ENCODE measurements around the gene FXYD7.

The FXYD7 gene

DNA sequence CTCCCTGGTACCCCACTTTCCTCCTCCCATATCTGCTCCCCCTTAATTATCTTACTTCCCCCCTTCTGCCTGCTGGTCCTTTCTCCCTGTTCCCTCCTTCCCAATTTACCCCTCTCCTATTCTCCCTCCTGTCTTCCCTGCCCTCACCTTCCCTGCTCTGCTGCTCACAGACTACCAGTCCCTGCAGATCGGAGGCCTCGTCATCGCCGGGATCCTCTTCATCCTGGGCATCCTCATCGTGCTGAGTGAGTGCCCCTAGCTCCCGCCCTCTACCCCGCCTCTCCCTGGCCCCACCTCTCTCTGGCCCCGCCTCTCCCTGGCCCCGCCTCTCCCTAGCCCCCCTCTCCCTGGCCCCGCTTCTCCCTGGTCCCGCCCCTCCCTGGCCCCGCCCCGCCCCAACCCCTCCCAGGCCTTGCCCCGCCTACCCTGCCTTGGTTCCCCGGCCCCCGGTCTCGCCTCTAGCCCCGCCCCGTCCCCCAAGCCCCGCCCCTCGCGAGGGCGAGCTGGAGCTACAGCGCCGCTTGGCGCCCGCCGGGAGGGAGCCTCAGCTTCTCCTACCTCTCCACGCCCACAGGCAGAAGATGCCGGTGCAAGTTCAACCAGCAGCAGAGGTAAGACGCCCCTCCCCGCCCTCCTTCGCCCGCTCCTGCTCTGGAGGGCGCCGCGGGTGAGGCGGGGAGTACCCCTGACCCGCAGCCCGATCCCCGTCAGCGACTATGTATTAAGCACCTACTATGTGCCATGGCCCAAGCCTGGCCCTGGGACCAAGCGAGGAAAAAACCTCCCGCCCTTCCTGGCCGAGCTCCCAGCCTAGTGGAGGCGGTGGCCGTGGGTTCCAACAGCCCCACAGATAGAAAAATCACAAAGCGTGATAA lies 1.9 kb upstream of the FXYD7 start:
- TF ChIP-seq, protein P1, sequence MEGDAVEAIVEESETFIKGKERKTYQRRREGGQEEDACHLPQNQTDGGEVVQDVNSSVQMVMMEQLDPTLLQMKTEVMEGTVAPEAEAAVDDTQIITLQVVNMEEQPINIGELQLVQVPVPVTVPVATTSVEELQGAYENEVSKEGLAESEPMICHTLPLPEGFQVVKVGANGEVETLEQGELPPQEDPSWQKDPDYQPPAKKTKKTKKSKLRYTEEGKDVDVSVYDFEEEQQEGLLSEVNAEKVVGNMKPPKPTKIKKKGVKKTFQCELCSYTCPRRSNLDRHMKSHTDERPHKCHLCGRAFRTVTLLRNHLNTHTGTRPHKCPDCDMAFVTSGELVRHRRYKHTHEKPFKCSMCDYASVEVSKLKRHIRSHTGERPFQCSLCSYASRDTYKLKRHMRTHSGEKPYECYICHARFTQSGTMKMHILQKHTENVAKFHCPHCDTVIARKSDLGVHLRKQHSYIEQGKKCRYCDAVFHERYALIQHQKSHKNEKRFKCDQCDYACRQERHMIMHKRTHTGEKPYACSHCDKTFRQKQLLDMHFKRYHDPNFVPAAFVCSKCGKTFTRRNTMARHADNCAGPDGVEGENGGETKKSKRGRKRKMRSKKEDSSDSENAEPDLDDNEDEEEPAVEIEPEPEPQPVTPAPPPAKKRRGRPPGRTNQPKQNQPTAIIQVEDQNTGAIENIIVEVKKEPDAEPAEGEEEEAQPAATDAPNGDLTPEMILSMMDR (IDR thresholded peaks at IDR 0.05; ENCODE audit: extremely low read depth, insufficient read depth, missing control alignments), result peak; percentile 64
- in situ Hi-C loops (cut with MboI; ENCODE audit: low pct_unique_long_range_greater_than_20kb, low sequenced_read_pairs, unreplicated experiment), result no loop called here
- DNase-seq (ENCODE audit: low spot score), result peak; percentile 100

DNA sequence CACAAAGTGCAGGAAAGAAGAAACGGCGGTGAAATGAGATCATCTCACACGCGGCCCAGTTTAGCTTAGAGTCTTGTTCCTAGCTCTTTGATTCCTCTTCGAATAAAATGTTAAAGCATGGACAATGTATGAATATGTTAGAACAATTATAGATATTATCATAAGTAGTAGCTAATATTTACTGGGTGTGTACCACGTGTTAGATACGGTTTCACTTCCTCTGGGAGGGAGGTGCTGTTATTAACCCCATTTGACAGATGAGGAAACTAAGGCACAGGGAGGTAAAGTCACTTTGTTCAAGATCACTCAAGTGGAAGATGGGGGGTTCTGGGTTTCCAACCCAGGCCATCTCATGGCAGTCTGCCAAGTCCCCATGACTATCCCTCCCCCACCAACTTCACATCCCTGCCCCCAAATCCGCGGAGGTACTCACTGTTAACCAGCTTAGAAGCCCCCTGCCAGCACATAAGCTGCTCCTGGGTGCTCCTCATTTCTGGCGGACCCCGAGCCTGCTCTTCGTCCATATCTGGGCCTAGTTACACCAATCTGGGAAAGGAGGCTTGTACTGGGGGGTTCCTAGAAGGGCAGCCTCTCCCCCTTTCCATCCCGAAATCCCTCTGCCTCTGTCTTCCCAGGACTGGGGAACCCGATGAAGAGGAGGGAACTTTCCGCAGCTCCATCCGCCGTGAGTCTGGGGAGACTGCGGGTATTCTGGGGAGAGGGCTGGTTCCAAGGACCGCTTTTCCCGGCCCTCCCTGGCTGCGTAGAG lies 1.0 kb upstream of the FXYD7 start:
- in situ Hi-C loops (cut with MboI; ENCODE audit: low pct_unique_long_range_greater_than_20kb, low sequenced_read_pairs, unreplicated experiment), result no loop called here
- TF ChIP-seq, protein P1 (IDR thresholded peaks at IDR 0.05; ENCODE audit: extremely low read depth, insufficient read depth, missing control alignments), result no peak
- no peak for DNase-seq (ENCODE audit: low spot score)

DNA sequence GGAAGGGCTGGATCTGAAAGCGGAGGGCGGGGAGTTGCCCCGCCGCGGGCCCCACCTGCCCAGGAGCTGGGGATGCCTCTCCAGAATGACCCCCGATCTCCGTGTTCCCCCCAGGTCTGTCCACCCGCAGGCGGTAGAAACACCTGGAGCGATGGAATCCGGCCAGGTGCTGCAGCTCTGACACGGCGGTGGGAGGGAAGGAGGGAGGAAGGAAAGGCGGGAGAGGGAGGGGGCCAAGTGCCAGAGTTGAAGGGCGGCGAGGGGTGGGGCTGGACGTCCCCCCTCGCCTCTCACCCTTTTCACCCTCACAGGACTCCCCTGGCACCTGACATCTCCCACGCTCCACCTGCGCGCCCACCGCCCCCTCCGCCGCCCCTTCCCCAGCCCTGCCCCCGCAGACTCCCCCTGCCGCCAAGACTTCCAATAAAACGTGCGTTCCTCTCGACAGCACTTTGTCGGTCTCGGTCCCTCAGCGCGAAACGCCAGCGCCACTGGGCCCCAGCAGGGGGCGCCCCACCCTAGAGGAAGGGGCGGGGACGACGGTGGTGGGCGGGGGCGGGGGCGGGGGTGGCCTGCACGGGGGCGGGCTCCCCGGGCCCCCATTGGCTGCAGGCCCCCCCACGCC lies 337 bp upstream of the FXYD7 start:
- in situ Hi-C loops (cut with MboI; ENCODE audit: low pct_unique_long_range_greater_than_20kb, low sequenced_read_pairs, unreplicated experiment), result no loop called here
- DNase-seq (ENCODE audit: low spot score), result peak; percentile 83

DNA sequence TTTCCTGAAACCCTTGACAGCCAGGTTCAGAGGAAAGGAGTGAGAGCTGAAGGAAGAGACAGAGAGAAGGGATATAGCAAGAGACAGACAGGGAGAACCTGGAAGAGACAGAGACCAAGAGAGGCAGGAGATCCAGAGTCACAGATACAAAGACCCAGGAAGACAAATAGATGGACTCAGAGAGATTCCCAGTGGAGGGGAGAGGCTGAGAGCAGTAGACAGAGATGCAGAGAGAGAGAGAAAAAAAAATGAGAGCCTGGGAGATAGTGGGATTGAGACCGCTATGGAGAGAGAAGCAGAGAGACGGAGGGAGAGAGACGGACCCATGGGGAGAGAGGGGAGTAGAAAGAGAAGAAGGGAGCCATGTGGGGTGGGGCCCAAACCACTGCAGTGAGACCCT lies 763 bp downstream of the FXYD7 start:
- TF ChIP-seq, protein P1 (IDR thresholded peaks at IDR 0.05; ENCODE audit: extremely low read depth, insufficient read depth, missing control alignments), result no peak
- DNase-seq (ENCODE audit: low spot score), result no peak
- in situ Hi-C loops (cut with MboI; ENCODE audit: low pct_unique_long_range_greater_than_20kb, low sequenced_read_pairs, unreplicated experiment), result no loop called here

More for the DNA sequence above, 337 bp upstream of the FXYD7 start:
- TF ChIP-seq, protein P1 (IDR thresholded peaks at IDR 0.05; ENCODE audit: extremely low read depth, insufficient read depth, missing control alignments), result peak; percentile 74

DNA sequence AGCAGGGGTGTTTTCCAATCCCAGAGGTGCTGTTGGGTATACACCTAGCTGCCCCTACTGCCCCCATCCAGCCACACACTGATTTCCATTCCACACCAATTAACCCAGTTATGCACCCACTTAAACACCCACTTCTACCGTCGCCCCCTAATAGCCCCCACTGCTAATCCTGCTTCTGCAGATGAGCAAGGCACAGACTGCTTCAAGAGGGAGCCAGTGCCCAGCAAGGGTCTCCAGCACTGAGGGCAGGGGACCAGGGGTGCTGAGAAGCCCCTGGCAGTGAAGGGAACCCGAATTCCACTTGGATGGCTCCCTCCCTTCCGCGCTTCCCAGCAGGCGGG lies 1.2 kb downstream of the FXYD7 start:
- in situ Hi-C loops (cut with MboI; ENCODE audit: low pct_unique_long_range_greater_than_20kb, low sequenced_read_pairs, unreplicated experiment), result no loop called here
- TF ChIP-seq, protein P1 (IDR thresholded peaks at IDR 0.05; ENCODE audit: extremely low read depth, insufficient read depth, missing control alignments), result no peak
- DNase-seq (ENCODE audit: low spot score), result no peak

DNA sequence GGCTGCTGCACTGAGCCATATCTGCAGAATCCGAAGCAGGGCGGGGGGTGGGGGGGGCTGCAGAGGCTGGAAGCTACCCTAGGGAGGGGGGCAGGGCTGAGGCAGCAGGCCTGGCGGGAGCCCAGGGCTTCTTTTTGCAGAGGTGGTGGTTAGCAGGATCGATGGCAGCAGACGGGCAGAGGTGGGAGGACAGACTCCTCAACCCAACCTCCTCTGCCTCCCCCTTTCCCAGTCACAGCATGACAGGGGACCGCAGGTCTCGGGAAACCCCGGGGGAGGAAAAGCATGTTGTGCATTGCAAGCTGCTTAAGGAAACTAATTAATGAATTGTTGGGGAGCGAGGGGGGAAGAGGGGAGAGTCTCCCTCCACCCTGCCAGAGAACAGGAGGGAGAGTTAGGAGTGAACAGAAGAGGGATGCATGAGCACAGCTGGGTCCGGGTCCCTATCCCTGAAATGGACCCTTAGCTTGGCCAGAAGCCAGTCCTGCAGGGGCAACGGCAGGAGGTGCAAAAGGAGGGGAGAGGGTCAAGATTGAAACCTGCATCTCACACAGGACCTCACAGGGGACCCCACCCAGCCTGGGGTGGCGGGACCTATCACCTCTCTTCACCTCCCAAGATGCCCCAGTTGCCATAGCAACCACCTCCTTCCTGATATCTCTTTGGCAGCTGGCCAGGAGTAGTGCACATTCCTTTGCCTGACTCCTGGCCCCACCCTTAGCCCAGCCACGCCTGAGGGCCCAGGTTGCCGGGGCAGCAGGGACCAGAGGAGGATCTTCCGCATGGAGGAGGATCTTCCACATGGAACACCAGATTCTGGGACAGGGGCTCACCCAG lies 1.8 kb downstream of the FXYD7 start:
- in situ Hi-C loops (cut with MboI; ENCODE audit: low pct_unique_long_range_greater_than_20kb, low sequenced_read_pairs, unreplicated experiment), result no loop called here
- no peak for DNase-seq (ENCODE audit: low spot score)
- TF ChIP-seq, protein P1 (IDR thresholded peaks at IDR 0.05; ENCODE audit: extremely low read depth, insufficient read depth, missing control alignments), result no peak

All from GM13977 (cell line).